Ovary (tissue), 9 donors: Measurements from ENCODE around the gene MCTP2. TPM values are rescaled to one million over a fixed set of nuclear protein-coding genes. Genes with fewer than 3 reads are reported as not detected.

ENCODE experiments used
- DNase-seq, 5 donors: peaks; one replicate each; pipeline ENCODE4 v3.0.0-alpha.2; 2019 to 2020
- H3K27ac ChIP-seq, 2 donors: fragments of 200-600 bp; one replicate each; pipeline versions ENCODE4 v1.5.1 to v1.8.0; 2019 to 2022
- H3K27me3 ChIP-seq: fragments of 200-600 bp; one replicate; pipeline ENCODE4 v1.8.0; 2022
- H3K36me3 ChIP-seq: fragments of 200-600 bp; sonication (generic); one replicate; pipeline ENCODE4 v1.5.1; 2019
- H3K4me1 ChIP-seq: one replicate; pipeline ENCODE4 v1.8.1; 2013; ENCODE audit warnings: mild to moderate bottlenecking, moderate library complexity; ENCODE audit not compliant: insufficient read depth
- H3K4me3 ChIP-seq: fragments of 200-600 bp; sonication (generic); one replicate; pipeline ENCODE4 v1.5.1; 2017
- H3K9me3 ChIP-seq, 2 donors: fragments of 200-600 bp in 1 of 2; sonication (generic) in 1 of 2; one replicate each; pipeline versions ENCODE4 v1.5.1 to v1.8.1; 2013 to 2019; ENCODE audit warnings: mild to moderate bottlenecking in 1 of 2, moderate library complexity in 1 of 2
- CTCF ChIP-seq, 3 donors: fragments of 450-650 bp in 2 of 3; fragments of 200-600 bp in 1 of 3; IDR thresholded peaks; one replicate each; pipeline versions ENCODE4 v1.5.1 to v1.8.0; 2016 to 2022; ENCODE audit warnings: antibody characterized with exemption in 3 of 3, mild to moderate bottlenecking in 1 of 3
- EP300 ChIP-seq: sonication (generic); formaldehyde crosslinking; IDR thresholded peaks from one replicate; pipeline ENCODE4 v1.6.1; 2017; ENCODE audit warnings: antibody characterized with exemption
- POLR2A ChIP-seq: fragments of 450-650 bp; IDR thresholded peaks from one replicate; pipeline ENCODE4 v1.6.1; 2017; ENCODE audit warnings: antibody characterized with exemption, mild to moderate bottlenecking, moderate library complexity
- WGBS, 3 donors: extraction: QIAGEN DNeasy Blood & Tissue Kit in 1 of 3; methylation state at CpG; one replicate each; pipeline versions ENCODE4 v1.1.5 to v1.1.7; 2013 to 2017; 5-methylcytosine and 5-hydroxymethylcytosine counted together
- intact Hi-C, 4 donors: fragments of 100-400 bp; cut with DNase I; formaldehyde crosslinking; loops; one replicate each; pipeline versions ENCODE4 v1.11.0 to v1.15.1; 2022 to 2023
- polyA plus RNA-seq, 2 donors: library from polyadenylated mRNA; stranded (reverse); fragments of 200-250 nt in 1 of 2; fragments of 350-450 nt in 1 of 2; fragmentation: Illumina TruSeq in 1 of 2; extraction: RNeasy Lipid Tissue Mini Kit (QIAGEN cat#74804) in 1 of 2; gene quantifications; one replicate each; pipeline ENCODE4 v1.2.3, GENCODE V29; 2013 to 2014
- total RNA-seq, 7 donors: library from RNA; depleted of rRNA in 2 of 7; stranded (reverse); fragments of >200 nt in 2 of 7; fragmentation: NEBNext Ultra II Directional in 3 of 7; extraction: Animal tissue kit (Norgen Biotek cat#: 25700) in 3 of 7; gene quantifications; one replicate each; pipeline versions ENCODE4 v1.1.0 to v1.2.4, GENCODE V29; 2016 to 2023
- donor health status: DM: no; HTN: no; CAD: no; lungs with moderate emphysema.
- donor health status: DM: no; HTN: no; CAD: no.
- donor health status: Bipolar disorder and iron deficiency.
- donor health status: DM: yes; HTN: yes; CAD: no.
- donor health status: DM: no; HTN: no; CAD: no.
- donor health status: DM: yes; HTN: yes; CAD: no.

The MCTP2 gene
- total and polyA plus RNA-seq, 9 donors = 0.71 to 44.5 (median 5.7) TPM

GRCh38 chr15:94324117-94324826 lies 92.9 kb downstream of the MCTP2 start:
- DNase-seq = peak; percentile 15 to 56 (median 40)
- 25 to 32% (median 27%) methylated on average over 17 of the region's 17 CpGs for WGBS, 3 donors
- TF ChIP-seq CTCF (IDR thresholded peaks at IDR 0.05) = peak; percentile 56 to 77 (median 71)
- no peak for TF ChIP-seq POLR2A
- TF ChIP-seq EP300 = no peak
- H3K36me3 ChIP-seq = no peaks in the 10 kb centered on the region
- H3K4me3 ChIP-seq = no peak overlapping the region
- H3K9me3 ChIP-seq = no peaks in the 10 kb centered on the region
- no peak overlapping the region for H3K27ac ChIP-seq
- intact Hi-C loops = loop anchor here in 1 of 4 donors (10.0 kb wide), 1 partner anchor 159 kb away; no protein-coding TSS in a partner anchor
- H3K4me1 ChIP-seq = no peaks in the 10 kb centered on the region
- no peaks in the 10 kb centered on the region for H3K27me3 ChIP-seq

- H3K9me3 ChIP-seq = no peaks in the 10 kb centered on the region
- no peak overlapping the region for H3K4me3 ChIP-seq
- no peaks in the 10 kb centered on the region for H3K36me3 ChIP-seq
- H3K4me1 ChIP-seq = no peaks in the 10 kb centered on the region
- DNase-seq = no peak
- 77 to 82% (median 80%) methylated on average over 15 of the region's 15 CpGs for WGBS, 3 donors
- intact Hi-C loops = loop anchor here in 1 of 4 donors (10.0 kb wide), 1 partner anchor 160 kb away; no protein-coding TSS in a partner anchor
- no peak for TF ChIP-seq CTCF (IDR thresholded peaks at IDR 0.05)
- TF ChIP-seq POLR2A = no peak
- TF ChIP-seq EP300 = no peak
- no peaks in the 10 kb centered on the region for H3K27me3 ChIP-seq
- no peak overlapping the region for H3K27ac ChIP-seq
Measured at GRCh38 chr15:94324835-94325767, 93.7 kb downstream of the MCTP2 start.

- H3K27ac ChIP-seq = no peak overlapping the region
- H3K4me1 ChIP-seq = no peaks in the 10 kb centered on the region
- DNase-seq = no peak
- 58 to 68% (median 64%) methylated on average over 2 of the region's 2 CpGs for WGBS, 3 donors
- H3K27me3 ChIP-seq = no peaks in the 10 kb centered on the region
- intact Hi-C loops = loop anchor here in 1 of 4 donors (10.0 kb wide), 1 partner anchor 163 kb away; no protein-coding TSS in a partner anchor
- TF ChIP-seq POLR2A = no peak
- peak in 2 of 3 donors; percentile 25 to 29 for TF ChIP-seq CTCF (IDR thresholded peaks at IDR 0.05)
- H3K9me3 ChIP-seq = no peaks in the 10 kb centered on the region
- no peaks in the 10 kb centered on the region for H3K36me3 ChIP-seq
- no peak overlapping the region for H3K4me3 ChIP-seq
Measured at GRCh38 chr15:94327356-94327936, 96.1 kb downstream of the MCTP2 start.

GRCh38 chr15:94331731-94332130 lies 100.4 kb downstream of the MCTP2 start:
- no peak for TF ChIP-seq POLR2A
- no peak for TF ChIP-seq CTCF (IDR thresholded peaks at IDR 0.05)
- no peak for TF ChIP-seq EP300
- WGBS, 3 donors = 65 to 77% (median 75%) methylated on average over 3 of the region's 3 CpGs
- no peaks in the 10 kb centered on the region for H3K36me3 ChIP-seq
- no peaks in the 10 kb centered on the region for H3K4me1 ChIP-seq
- H3K4me3 ChIP-seq = no peak overlapping the region
- intact Hi-C loops = no loop called here
- H3K27me3 ChIP-seq = no peaks in the 10 kb centered on the region
- no peak overlapping the region for H3K27ac ChIP-seq
- H3K9me3 ChIP-seq = no peaks in the 10 kb centered on the region
- DNase-seq = no peak
